IPS DF 19.7 (cell line): ENCODE data around the gene XKR3.
"Not testable (repeated sequence)": the region's sequence is repeated elsewhere in the genome, so short reads cannot be mapped to it uniquely, and the experiment has no call there.

ENCODE experiments used
- DNase-seq: peaks from one replicate; pipeline ENCODE4 v3.0.0-alpha.2; 2013; ENCODE audit warnings: low read depth, low spot score

XKR3 gene

DNA sequence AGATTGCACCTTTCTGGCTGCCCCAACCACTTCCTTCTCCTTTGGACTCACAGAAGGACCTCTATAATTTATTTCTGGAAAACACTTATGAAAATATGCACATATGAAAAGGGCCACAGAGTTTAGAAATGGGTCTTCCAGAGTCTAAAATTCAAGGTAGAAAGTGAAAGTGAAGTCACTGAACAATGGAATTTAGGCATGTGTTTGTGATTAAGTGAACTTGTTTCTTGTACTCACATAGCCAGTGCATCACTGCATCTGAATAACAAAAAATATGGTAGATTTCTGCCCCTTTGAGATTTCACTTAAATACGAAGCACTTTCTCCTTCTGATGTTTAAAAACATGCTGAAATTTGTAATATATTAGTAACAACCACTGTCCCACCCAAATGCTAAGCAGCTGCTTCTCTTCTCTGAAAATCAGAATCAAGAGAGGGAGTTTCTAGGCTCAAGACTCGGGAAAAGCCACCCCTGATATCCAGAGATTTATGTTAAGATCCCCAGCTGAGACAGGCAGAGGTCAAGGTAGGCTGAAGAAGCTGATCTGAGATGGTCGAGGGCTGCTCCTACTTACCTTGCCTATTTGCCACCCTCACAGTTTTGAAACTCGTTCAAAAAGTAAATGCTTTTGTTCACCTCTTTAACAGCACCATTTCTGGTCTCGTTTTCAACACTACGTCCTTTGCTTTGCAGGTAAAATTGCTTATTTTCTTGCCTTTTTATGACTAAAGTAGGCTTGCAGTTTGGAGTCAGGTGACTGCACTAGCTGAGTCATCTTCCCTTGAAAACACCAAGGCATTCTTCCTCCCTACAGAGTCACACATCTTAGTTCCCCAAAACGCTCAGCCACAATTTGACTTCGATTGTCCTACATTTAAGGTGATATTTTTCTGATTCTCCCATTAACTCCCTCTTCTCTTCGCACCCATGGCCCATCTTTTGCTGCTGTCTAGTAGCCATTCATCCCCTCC, at the start of gene XKR3:
Gene XKR3 (minus strand): TSS at position 696 of the 972 bp plus-strand sequence. CDS start 17,338 bp downstream, outside the sequence.
- DNase-seq = no peak

GRCh38 chr22:16869640-16870039, 44.4 kb upstream of the XKR3 start:
- DNase-seq = not testable (repeated sequence)

DNA sequence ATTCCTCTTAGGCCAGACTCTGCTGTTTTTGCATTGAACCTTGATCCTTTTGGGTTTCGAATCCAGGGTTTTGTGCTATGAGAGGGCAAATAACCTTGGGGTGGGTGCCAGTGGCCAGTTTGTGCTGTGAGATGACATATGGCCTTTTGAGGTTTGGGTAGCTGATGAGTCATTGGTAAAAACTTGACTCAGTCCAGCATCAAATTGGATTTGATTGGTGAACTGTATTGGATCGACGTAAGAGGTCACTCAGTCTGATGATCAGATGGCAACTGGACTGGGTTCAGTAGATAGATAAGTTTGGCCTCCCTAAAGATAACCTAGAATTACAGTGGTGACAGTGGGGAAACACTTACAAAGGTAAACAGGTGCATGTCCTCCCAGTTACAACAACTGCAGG, 41.0 kb upstream of the XKR3 start:
- DNase-seq = no peak

- not testable (repeated sequence) for DNase-seq
Measured at GRCh38 chr22:16856851-16857250, 31.6 kb upstream of the XKR3 start.

GRCh38 chr22:16854631-16855030, 29.4 kb upstream of the XKR3 start:
- DNase-seq = no peak

GRCh38 chr22:16851268-16851996, 26.2 kb upstream of the XKR3 start:
- DNase-seq = not testable (repeated sequence)

- no peak for DNase-seq
Measured at GRCh38 chr22:16847271-16847670, 22.1 kb upstream of the XKR3 start.

DNA sequence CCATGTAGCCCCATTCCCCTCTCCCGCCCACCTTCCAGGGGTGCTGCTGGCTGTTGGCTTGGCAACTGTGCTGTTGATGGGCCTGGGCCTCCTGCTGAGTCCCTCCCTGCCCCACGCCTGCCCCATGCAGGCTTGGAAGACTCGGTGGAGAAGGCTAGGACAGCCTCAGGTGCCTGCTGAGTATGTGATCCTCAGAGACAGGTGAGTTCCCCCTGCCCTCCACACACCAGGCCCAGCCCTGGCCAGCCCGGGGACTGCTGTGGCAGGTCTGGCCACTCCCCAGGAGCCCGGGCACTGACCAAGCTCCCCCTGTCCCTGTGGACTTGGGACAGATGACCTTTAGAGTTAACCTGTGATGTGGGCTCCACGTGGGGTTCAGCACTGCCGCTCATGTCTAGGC, 20.7 kb upstream of the XKR3 start:
- DNase-seq = no peak

GRCh38 chr22:16845465-16845864, 20.3 kb upstream of the XKR3 start:
- no peak for DNase-seq

GRCh38 chr22:16844529-16844928, 19.3 kb upstream of the XKR3 start:
- DNase-seq = no peak

- no peak for DNase-seq
Measured at GRCh38 chr22:16838073-16838472, 12.9 kb upstream of the XKR3 start.

DNA sequence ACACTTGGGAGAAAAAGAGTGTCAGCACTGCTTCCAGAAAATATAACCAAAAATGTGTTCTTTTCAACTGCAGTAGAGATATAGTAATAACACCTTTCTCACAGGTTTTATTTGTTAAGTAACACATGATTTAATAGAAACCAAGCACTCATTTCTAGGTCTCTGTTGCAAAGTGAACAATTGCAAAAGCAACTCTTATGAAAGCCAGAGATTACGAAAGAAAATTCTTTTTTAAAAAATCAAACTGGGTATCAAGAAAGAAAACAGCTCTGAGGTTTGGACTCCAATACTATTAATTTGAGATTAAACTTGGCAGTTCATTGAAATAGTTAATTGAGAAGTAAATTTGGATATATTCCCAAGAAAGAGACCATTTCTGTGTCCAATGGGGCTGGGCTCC, 9.8 kb upstream of the XKR3 start:
- no peak for DNase-seq

DNA sequence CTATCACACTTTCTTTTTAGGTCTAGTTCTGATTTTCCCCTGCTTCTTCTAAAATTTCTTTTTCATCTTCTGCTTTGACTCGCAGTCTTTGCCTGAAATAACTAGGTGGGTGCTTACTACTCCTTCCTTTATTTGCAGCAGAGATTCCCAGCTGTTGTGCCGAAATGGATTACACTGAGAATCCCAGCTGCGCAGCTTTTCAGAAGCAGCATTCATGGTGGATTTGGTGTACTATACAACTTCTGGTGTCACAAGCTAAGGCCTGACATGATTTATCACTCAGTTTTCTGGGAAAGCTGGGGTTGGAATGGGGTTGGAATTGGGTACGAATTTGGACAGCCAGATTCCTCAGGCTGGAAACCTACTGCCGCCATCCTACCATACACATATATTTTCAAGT, 6.0 kb upstream of the XKR3 start:
- DNase-seq = no peak

DNA sequence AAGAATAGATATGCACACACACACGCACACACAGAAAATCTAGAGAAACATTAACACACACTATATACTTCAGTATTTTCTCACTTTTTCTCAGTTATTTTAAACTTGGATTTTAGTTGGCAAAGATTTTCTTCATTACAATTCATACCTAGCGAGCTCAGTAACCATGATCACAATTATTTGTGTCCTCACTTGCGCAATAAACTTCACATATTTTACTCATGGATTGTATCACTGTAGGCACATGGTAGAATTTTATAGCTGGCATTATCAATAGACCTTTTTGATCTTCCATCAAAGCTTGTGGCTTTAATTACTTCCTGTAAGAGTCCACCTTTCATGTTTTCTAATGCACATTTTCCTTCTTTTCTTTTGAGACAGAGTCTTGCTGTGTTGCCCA, 4.8 kb upstream of the XKR3 start:
- DNase-seq = no peak

DNA sequence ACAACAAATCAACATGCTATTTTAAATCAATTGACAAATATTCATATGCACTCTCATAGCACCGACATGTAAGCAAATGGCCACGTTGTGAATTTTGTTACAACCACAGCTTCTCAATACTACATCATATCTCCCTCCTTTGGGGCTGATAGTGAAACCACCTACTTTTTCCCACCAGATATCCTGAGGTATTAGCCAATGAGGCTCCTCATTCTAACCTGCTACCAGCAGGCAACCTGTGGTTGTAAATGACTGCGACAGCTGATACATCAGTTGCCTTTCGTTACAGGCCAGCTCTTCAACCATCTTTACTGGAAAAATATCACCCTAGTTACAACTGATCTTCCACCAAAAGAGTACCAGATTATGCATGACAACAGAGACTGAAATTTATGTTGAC, 3.7 kb upstream of the XKR3 start:
- DNase-seq = no peak

DNA sequence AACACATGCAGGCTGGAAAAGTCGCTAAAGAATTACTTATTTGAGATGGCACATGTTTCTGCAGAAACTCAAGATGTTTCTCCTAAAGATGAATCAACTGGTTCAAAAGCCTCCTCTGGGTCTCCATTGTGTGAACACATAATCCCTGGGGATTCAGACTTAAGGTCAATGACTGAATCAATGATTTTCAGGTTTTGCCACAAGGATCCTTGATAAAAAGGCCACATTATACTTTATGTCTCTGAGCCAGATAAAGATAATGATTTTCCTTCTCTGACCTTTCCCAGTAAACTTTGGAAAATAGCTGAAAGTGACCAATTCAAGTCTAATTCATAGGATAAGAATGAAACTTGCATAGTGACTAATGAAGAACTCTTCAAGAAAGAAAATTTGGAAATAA, 2.3 kb upstream of the XKR3 start:
- no peak for DNase-seq

GRCh38 chr22:16819249-16819648, 6.0 kb downstream of the XKR3 start:
- no peak for DNase-seq

- DNase-seq = no peak
Measured at GRCh38 chr22:16818538-16818937, 6.7 kb downstream of the XKR3 start.

DNA sequence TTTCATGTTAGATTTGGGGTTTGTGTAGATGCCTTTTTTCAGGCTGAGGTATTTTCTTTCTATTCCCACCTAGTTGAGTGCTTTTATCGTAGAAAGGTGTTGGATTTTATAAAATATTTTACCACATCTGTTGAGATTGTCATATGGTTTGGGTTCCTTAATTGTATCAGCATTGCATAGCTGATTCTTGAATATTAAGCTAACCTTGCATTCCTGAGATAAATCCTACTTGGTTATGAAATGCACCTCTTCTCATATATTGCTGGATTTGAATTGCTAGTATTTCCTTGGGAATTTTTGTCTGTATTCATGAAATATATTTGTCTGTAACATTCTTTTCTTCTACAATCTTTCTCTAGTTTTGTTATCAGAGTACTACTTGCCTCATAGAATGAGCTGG, 10.1 kb downstream of the XKR3 start:
- no peak for DNase-seq

DNA sequence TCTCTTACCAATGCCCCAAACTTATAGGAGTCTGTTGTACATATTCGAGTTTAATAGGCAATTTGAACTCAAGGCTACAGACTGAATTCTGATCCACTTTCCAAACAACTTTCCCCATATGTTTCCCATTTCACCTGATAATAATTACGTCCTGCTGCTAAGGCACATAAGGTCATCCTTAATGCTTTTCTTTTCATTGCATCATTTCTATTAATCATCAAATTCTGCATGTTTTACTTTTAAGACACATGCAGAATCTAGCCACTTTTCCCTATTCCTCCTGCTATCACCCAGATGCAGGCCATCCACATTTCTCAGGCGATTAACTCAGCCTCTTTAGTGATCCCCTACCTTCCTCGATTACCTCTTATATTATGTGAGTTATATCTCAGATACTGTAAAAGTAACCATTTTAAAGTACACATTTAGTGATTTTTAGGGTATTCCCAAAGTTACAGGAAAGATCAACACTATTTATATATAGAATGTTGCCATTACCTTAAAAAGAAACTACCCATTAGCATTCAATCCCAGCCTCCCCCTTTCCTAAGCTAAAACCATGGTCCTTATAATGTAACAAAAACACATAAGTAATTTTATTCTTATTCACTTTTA, 14.9 kb downstream of the XKR3 start:
- no peak for DNase-seq

DNA sequence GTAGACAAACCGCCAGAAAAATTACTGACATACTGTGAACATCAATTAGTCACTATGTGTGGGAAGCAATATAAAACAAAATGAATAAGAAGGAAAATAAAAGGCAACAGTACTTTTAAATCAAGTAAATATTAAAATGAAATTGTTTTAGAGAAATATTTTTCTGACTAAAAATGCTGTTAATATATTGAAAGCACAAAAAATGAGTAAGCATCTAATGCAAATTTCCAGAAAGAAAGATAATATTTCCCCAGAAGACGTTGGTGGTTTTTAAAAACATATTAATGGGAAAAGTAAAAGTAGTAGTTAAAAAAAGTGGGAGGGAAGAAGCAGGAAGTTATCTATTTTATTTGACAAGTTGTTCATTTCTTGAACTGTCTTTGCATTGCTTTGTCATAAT, 16.5 kb downstream of the XKR3 start:
- no peak for DNase-seq

DNA sequence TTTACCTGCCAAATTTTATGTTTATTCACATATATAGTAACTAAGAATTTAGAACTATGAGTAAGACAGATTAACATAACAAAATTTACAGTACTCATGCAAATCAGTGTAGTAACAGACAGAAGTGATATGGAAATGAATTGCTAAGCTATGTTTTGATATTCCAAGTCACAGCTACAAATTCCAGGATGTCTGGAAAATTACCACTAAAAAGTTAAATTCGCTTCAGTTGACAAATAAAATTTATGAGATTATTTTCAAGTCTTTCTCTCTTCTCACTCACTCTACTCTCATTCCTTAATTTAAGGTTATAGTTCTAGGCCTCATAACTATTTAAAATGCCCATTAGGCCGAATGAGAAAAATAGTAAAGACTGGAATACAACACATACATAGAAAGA, 18.1 kb downstream of the XKR3 start:
- no peak for DNase-seq
